IPS-18c (cell line): ENCODE measurements around the gene DIS3L2.

Experiments used
- H3K4me3 ChIP-seq: 2 replicates; pipeline ENCODE4 v1.7.0; 2013; ENCODE audit warnings: low read depth, mild to moderate bottlenecking, low read length, moderate library complexity; ENCODE audit not compliant: insufficient read depth
- H3K9me3 ChIP-seq: one replicate; pipeline ENCODE4 v1.6.1; 2013; ENCODE audit warnings: mild to moderate bottlenecking, low read length, moderate library complexity; ENCODE audit not compliant: control insufficient read depth, insufficient read depth

Gene DIS3L2

GRCh38 chr2:232236200-232236599 is 274.7 kb downstream of the DIS3L2 start:
- H3K4me3 ChIP-seq = no peak overlapping the region
- no peaks in the 10 kb centered on the region for H3K9me3 ChIP-seq

GRCh38 chr2:232237464-232237863 is 276.0 kb downstream of the DIS3L2 start:
- Histone ChIP-seq H3K9me3 (no peaks in the 10 kb centered on the region), H3K4me3 (no peak overlapping the region)

- Histone ChIP-seq H3K9me3 (no peaks in the 10 kb centered on the region), H3K4me3 (no peak overlapping the region)
Observed at GRCh38 chr2:232238108-232238507, 276.6 kb downstream of the DIS3L2 start.

GRCh38 chr2:232238596-232238995 is 277.1 kb downstream of the DIS3L2 start:
- no peak overlapping the region for H3K4me3 ChIP-seq
- H3K9me3 ChIP-seq = no peaks in the 10 kb centered on the region

- Histone ChIP-seq H3K4me3 (no peak overlapping the region), H3K9me3 (no peaks in the 10 kb centered on the region)
Observed at GRCh38 chr2:232239951-232240681, 278.6 kb downstream of the DIS3L2 start.

- Histone ChIP-seq H3K4me3 (no peak overlapping the region), H3K9me3 (no peaks in the 10 kb centered on the region)
Observed at GRCh38 chr2:232240906-232241305, 279.4 kb downstream of the DIS3L2 start.

GRCh38 chr2:232242316-232242715 is 280.8 kb downstream of the DIS3L2 start:
- H3K4me3 ChIP-seq = no peak overlapping the region
- no peaks in the 10 kb centered on the region for H3K9me3 ChIP-seq

GRCh38 chr2:232245111-232245510 is 283.6 kb downstream of the DIS3L2 start:
- no peak overlapping the region for H3K4me3 ChIP-seq

GRCh38 chr2:232246245-232246644 is 284.7 kb downstream of the DIS3L2 start:
- Histone ChIP-seq H3K4me3 (no peak overlapping the region), H3K9me3 (no peaks in the 10 kb centered on the region)

More at GRCh38 chr2:232245111-232245510, 283.6 kb downstream of the DIS3L2 start:
- H3K9me3 ChIP-seq = no peaks in the 10 kb centered on the region

- Histone ChIP-seq H3K9me3 (no peaks in the 10 kb centered on the region), H3K4me3 (no peak overlapping the region)
Observed at GRCh38 chr2:232249096-232249495, 287.6 kb downstream of the DIS3L2 start.

GRCh38 chr2:232250246-232251175 is 289.0 kb downstream of the DIS3L2 start:
- H3K4me3 ChIP-seq = no peak overlapping the region

GRCh38 chr2:232255033-232255432 is 293.5 kb downstream of the DIS3L2 start:
- no peak overlapping the region for H3K4me3 ChIP-seq
- no peaks in the 10 kb centered on the region for H3K9me3 ChIP-seq

More at GRCh38 chr2:232250246-232251175, 289.0 kb downstream of the DIS3L2 start:
- H3K9me3 ChIP-seq = no peaks in the 10 kb centered on the region

GRCh38 chr2:232260075-232260474 is 298.6 kb downstream of the DIS3L2 start:
- H3K4me3 ChIP-seq = no peak overlapping the region
- H3K9me3 ChIP-seq = peaks cover 2% of the 10 kb centered on the region

- H3K4me3 ChIP-seq = no peak overlapping the region
- H3K9me3 ChIP-seq = peaks cover 2% of the 10 kb centered on the region
Observed at GRCh38 chr2:232261776-232262175, 300.3 kb downstream of the DIS3L2 start.

GRCh38 chr2:232263295-232263694 is 301.8 kb downstream of the DIS3L2 start:
- Histone ChIP-seq H3K4me3 (no peak overlapping the region), H3K9me3 (peaks cover 2% of the 10 kb centered on the region)

GRCh38 chr2:232264081-232264480 is 302.6 kb downstream of the DIS3L2 start:
- Histone ChIP-seq H3K9me3 (peaks cover 2% of the 10 kb centered on the region), H3K4me3 (no peak overlapping the region)

- H3K4me3 ChIP-seq = no peak overlapping the region
- H3K9me3 ChIP-seq = peaks cover 2% of the 10 kb centered on the region
Observed at GRCh38 chr2:232265329-232265728, 303.8 kb downstream of the DIS3L2 start.

- Histone ChIP-seq H3K9me3 (no peaks in the 10 kb centered on the region), H3K4me3 (no peak overlapping the region)
Observed at GRCh38 chr2:232268636-232269165, 307.2 kb downstream of the DIS3L2 start.
